HepG2 (cell line): ENCODE results near the gene OSER1. TPM values are rescaled to one million over a fixed set of nuclear protein-coding genes. Genes with fewer than 3 reads are reported as not detected.

ENCODE experiments used
- ARID2 ChIP-seq: sonication (generic); formaldehyde crosslinking; IDR thresholded peaks from 2 replicates; pipeline ENCODE4 v1.8.1; 2022; ENCODE audit warnings: mild to moderate bottlenecking, missing genetic modification reagents, borderline replicate concordance
- KMT2B ChIP-seq: IDR thresholded peaks from 2 replicates; pipeline ENCODE4 v1.6.1; 2016; ENCODE audit warnings: missing genetic modification reagents, missing compliant biosample characterization
- MXI1 ChIP-seq: IDR thresholded peaks from 3 replicates; pipeline ENCODE4 v1.6.1; 2012; ENCODE audit warnings: low read depth, low read length, inconsistent platforms, borderline replicate concordance
- PHF21A ChIP-seq: sonication (generic); formaldehyde crosslinking; IDR thresholded peaks from 2 replicates; pipeline ENCODE4 v1.5.0; 2020; ENCODE audit warnings: mild to moderate bottlenecking, missing genetic modification reagents
- ZBTB21 ChIP-seq: sonication (generic); formaldehyde crosslinking; IDR thresholded peaks from 2 replicates; pipeline ENCODE4 v1.4.0; 2020; ENCODE audit warnings: missing genetic modification reagents
- ZFP82 ChIP-seq: sonication (generic); formaldehyde crosslinking; IDR thresholded peaks from 2 replicates; pipeline ENCODE4 v1.5.1; 2020; ENCODE audit warnings: mild to moderate bottlenecking, missing genetic modification reagents, borderline replicate concordance
- ZSCAN29 ChIP-seq: sonication (generic); formaldehyde crosslinking; conservative IDR thresholded peaks from 2 replicates; pipeline ENCODE4 v1.4.0; 2020; ENCODE audit warnings: mild to moderate bottlenecking, missing genetic modification reagents
- polyA plus RNA-seq, 8 experiments: library from polyadenylated mRNA; depleted of rRNA in 3 of 8; stranded (reverse) in 7 of 8; unstranded in 1 of 8; fragments of >200 nt; fragmentation: Illumina TruSeq in 4 of 8; extraction: Trizol in 4 of 8; gene quantifications; 2 replicates each; pipeline versions ENCODE4 v1.2.1 to v1.2.3, GENCODE V29; 2011 to 2016; ENCODE audit warnings: low read depth in 4 of 8, missing spikeins in 1 of 8, mixed read lengths in 1 of 8; ENCODE audit not compliant: insufficient read depth in 1 of 8
- total RNA-seq, 5 experiments: library from RNA; depleted of rRNA; stranded (reverse); fragments of >200 nt; fragmentation: Illumina TruSeq; extraction: Trizol; gene quantifications; 2 replicates each; pipeline ENCODE4 v1.2.3, GENCODE V29; 2016; ENCODE audit warnings: low read depth in 1 of 5
- TF ChIP-seq, protein P1 (sequence below): sonication (generic); formaldehyde crosslinking; IDR thresholded peaks from 2 replicates; pipeline ENCODE4 v1.4.0; 2020; ENCODE audit warnings: missing genetic modification reagents, borderline replicate concordance
- TF ChIP-seq, protein P2 (sequence below): sonication (generic); formaldehyde crosslinking; conservative IDR thresholded peaks from 2 replicates; pipeline ENCODE4 v1.8.0; 2022; ENCODE audit warnings: mild to moderate bottlenecking, moderate library complexity, missing genetic modification reagents
- TF ChIP-seq, protein P3 (sequence below): sonication (generic); formaldehyde crosslinking; IDR thresholded peaks from 2 replicates; pipeline ENCODE4 v1.5.0; 2020; ENCODE audit warnings: mild to moderate bottlenecking, missing genetic modification reagents
- TF ChIP-seq, protein P4 (sequence below): IDR thresholded peaks from 2 replicates; pipeline ENCODE4 v1.4.0; 2020; ENCODE audit warnings: mild to moderate bottlenecking, missing genetic modification reagents
- TF ChIP-seq, protein P5 (sequence below): sonication (generic); formaldehyde crosslinking; IDR thresholded peaks from 2 replicates; pipeline ENCODE4 v1.4.0; 2020; ENCODE audit warnings: missing genetic modification reagents

The OSER1 gene
- total and polyA plus RNA-seq, 2 of the 13 experiments (the other 11 are each of a cell fraction or from before 2014, with no cell fraction given), result 71.2 to 71.5 TPM

DNA sequence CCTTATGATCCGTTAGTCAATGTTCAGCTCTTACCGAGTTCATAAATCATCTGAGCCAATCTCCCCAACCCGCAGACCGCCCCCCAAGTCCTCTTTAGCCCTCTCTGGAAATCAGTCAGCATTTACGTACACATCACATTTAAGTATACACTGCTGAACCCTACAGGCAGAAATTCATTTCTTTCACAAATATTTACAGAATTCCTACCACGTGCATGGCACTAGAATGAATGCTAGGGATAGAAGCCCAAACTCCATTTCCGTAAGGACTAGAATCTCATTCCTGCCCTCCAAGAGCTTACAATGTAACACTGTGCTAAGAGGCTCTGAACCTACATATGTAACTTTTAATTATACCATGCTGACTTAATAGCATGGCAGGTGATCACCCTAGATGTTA is 1.8 kb downstream of the OSER1 start (continued):
- peak; percentile 50; the same call in 1 of the 2 replicates for TF ChIP-seq PHF21A (CRISPR knock-in tag)
- 0 out of 2 replicates have a peak, but pooled peaks have one; percentile 7 for TF ChIP-seq ZBTB21 (CRISPR knock-in tag)
- TF ChIP-seq, protein P1, sequence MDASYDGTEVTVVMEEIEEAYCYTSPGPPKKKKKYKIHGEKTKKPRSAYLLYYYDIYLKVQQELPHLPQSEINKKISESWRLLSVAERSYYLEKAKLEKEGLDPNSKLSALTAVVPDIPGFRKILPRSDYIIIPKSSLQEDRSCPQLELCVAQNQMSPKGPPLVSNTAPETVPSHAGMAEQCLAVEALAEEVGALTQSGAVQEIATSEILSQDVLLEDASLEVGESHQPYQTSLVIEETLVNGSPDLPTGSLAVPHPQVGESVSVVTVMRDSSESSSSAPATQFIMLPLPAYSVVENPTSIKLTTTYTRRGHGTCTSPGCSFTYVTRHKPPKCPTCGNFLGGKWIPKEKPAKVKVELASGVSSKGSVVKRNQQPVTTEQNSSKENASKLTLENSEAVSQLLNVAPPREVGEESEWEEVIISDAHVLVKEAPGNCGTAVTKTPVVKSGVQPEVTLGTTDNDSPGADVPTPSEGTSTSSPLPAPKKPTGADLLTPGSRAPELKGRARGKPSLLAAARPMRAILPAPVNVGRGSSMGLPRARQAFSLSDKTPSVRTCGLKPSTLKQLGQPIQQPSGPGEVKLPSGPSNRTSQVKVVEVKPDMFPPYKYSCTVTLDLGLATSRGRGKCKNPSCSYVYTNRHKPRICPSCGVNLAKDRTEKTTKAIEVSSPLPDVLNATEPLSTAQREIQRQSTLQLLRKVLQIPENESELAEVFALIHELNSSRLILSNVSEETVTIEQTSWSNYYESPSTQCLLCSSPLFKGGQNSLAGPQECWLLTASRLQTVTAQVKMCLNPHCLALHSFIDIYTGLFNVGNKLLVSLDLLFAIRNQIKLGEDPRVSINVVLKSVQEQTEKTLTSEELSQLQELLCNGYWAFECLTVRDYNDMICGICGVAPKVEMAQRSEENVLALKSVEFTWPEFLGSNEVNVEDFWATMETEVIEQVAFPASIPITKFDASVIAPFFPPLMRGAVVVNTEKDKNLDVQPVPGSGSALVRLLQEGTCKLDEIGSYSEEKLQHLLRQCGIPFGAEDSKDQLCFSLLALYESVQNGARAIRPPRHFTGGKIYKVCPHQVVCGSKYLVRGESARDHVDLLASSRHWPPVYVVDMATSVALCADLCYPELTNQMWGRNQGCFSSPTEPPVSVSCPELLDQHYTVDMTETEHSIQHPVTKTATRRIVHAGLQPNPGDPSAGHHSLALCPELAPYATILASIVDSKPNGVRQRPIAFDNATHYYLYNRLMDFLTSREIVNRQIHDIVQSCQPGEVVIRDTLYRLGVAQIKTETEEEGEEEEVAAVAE, result no peak
- TF ChIP-seq, protein P2, sequence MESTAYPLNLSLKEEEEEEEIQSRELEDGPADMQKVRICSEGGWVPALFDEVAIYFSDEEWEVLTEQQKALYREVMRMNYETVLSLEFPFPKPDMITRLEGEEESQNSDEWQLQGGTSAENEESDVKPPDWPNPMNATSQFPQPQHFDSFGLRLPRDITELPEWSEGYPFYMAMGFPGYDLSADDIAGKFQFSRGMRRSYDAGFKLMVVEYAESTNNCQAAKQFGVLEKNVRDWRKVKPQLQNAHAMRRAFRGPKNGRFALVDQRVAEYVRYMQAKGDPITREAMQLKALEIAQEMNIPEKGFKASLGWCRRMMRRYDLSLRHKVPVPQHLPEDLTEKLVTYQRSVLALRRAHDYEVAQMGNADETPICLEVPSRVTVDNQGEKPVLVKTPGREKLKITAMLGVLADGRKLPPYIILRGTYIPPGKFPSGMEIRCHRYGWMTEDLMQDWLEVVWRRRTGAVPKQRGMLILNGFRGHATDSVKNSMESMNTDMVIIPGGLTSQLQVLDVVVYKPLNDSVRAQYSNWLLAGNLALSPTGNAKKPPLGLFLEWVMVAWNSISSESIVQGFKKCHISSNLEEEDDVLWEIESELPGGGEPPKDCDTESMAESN, result 0 out of 2 replicates have a peak, but pooled peaks have one; percentile 63
- TF ChIP-seq, protein P3, sequence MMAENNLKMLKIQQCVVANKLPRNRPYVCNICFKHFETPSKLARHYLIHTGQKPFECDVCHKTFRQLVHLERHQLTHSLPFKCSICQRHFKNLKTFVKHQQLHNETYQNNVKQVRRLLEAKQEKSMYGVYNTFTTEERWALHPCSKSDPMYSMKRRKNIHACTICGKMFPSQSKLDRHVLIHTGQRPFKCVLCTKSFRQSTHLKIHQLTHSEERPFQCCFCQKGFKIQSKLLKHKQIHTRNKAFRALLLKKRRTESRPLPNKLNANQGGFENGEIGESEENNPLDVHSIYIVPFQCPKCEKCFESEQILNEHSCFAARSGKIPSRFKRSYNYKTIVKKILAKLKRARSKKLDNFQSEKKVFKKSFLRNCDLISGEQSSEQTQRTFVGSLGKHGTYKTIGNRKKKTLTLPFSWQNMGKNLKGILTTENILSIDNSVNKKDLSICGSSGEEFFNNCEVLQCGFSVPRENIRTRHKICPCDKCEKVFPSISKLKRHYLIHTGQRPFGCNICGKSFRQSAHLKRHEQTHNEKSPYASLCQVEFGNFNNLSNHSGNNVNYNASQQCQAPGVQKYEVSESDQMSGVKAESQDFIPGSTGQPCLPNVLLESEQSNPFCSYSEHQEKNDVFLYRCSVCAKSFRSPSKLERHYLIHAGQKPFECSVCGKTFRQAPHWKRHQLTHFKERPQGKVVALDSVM, result no peak
- no peak for TF ChIP-seq ZFP82 (CRISPR knock-in tag)
- TF ChIP-seq, protein P4, sequence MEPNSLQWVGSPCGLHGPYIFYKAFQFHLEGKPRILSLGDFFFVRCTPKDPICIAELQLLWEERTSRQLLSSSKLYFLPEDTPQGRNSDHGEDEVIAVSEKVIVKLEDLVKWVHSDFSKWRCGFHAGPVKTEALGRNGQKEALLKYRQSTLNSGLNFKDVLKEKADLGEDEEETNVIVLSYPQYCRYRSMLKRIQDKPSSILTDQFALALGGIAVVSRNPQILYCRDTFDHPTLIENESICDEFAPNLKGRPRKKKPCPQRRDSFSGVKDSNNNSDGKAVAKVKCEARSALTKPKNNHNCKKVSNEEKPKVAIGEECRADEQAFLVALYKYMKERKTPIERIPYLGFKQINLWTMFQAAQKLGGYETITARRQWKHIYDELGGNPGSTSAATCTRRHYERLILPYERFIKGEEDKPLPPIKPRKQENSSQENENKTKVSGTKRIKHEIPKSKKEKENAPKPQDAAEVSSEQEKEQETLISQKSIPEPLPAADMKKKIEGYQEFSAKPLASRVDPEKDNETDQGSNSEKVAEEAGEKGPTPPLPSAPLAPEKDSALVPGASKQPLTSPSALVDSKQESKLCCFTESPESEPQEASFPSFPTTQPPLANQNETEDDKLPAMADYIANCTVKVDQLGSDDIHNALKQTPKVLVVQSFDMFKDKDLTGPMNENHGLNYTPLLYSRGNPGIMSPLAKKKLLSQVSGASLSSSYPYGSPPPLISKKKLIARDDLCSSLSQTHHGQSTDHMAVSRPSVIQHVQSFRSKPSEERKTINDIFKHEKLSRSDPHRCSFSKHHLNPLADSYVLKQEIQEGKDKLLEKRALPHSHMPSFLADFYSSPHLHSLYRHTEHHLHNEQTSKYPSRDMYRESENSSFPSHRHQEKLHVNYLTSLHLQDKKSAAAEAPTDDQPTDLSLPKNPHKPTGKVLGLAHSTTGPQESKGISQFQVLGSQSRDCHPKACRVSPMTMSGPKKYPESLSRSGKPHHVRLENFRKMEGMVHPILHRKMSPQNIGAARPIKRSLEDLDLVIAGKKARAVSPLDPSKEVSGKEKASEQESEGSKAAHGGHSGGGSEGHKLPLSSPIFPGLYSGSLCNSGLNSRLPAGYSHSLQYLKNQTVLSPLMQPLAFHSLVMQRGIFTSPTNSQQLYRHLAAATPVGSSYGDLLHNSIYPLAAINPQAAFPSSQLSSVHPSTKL, result peak; percentile 73; the same call in 1 of the 2 replicates
- TF ChIP-seq ZSCAN29 (CRISPR knock-in tag), result 0 out of 2 replicates have a peak, but pooled peaks have one; percentile 43
- peak; percentile 93; the same call in 2 of the 3 replicates for TF ChIP-seq MXI1
- TF ChIP-seq ARID2 (CRISPR knock-in tag), result no peak
- TF ChIP-seq, protein P5, sequence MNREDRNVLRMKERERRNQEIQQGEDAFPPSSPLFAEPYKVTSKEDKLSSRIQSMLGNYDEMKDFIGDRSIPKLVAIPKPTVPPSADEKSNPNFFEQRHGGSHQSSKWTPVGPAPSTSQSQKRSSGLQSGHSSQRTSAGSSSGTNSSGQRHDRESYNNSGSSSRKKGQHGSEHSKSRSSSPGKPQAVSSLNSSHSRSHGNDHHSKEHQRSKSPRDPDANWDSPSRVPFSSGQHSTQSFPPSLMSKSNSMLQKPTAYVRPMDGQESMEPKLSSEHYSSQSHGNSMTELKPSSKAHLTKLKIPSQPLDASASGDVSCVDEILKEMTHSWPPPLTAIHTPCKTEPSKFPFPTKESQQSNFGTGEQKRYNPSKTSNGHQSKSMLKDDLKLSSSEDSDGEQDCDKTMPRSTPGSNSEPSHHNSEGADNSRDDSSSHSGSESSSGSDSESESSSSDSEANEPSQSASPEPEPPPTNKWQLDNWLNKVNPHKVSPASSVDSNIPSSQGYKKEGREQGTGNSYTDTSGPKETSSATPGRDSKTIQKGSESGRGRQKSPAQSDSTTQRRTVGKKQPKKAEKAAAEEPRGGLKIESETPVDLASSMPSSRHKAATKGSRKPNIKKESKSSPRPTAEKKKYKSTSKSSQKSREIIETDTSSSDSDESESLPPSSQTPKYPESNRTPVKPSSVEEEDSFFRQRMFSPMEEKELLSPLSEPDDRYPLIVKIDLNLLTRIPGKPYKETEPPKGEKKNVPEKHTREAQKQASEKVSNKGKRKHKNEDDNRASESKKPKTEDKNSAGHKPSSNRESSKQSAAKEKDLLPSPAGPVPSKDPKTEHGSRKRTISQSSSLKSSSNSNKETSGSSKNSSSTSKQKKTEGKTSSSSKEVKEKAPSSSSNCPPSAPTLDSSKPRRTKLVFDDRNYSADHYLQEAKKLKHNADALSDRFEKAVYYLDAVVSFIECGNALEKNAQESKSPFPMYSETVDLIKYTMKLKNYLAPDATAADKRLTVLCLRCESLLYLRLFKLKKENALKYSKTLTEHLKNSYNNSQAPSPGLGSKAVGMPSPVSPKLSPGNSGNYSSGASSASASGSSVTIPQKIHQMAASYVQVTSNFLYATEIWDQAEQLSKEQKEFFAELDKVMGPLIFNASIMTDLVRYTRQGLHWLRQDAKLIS (CRISPR knock-in tag), result no peak
- TF ChIP-seq KMT2B, result 0 out of 2 replicates have a peak, but pooled peaks have one; percentile 21
